ENCODE results near the gene CHAF1B.

Gene CHAF1B

GRCh38 chr21:36429947-36430546 lies 44.9 kb downstream of the CHAF1B start:
- peak; percentile 98 for DNase-seq

DNA sequence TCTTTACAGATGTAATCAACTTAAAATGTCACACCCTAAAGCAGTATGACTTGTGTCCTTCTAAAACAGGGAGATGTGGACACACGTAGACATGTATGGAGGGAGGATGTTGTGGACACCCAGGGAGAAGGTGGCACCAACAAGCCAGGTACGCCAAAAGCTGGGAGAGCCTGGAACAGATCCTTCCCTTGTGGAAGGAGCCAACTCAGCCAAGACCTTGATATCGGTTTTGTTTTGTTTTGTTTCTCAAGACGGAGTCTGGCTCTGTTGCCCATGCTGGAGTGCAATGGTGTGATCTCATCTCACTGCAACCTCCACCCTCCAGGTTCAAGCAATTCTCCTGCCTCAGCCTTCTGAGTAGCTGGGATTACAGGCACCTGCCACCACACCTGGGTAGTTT lies 45.6 kb downstream of the CHAF1B start:
- DNase-seq = no peak

DNA sequence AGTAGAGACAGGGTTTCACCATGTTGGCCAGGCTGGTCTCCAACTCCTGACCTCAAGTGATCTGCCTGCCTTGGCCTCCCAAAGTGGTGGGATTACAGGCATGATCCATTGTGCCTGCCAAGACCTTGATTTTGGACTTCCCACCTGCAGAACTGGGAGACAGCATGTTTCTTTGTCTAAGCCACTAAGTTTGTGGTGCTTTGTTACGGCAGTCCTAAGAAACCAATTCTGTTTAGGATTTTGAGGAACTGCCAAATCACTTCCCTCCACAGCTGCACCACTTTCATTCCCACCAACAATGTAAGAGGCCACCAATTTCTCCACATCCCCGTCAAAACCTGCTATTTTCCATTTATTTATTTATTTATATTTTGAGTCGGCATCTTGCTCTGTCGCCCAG lies 46.1 kb downstream of the CHAF1B start:
- peak; percentile 57 for DNase-seq

DNA sequence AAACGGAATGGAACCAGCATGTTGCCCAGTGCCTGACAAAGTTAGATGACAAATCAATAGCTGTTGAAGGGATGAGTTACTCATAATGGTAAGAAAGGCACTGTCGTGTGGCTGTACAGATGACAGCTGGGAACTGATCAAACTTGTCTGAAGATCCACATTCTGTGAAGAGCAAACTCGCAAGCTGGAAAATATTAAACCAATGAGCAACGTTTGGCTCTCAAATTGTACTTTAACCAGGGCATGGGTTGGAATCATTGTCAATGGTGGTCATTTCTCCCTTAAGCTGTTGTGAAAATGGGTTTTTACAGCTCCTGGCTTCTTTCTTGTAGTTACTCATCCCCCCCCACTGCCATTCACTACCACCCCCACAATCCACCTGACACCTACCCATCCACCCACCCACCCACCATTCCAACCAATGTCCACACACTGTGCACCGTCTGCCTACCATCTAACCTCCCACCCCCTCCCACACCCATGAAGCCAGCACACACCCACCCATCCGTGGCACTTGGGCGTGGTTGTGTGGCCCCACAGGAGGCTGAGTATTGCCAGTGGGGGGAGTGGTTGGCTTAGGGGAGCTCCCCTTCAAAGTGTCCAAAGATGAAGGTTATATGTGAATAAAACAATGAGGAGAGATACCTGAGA lies 48.0 kb downstream of the CHAF1B start:
- no peak for DNase-seq

DNA sequence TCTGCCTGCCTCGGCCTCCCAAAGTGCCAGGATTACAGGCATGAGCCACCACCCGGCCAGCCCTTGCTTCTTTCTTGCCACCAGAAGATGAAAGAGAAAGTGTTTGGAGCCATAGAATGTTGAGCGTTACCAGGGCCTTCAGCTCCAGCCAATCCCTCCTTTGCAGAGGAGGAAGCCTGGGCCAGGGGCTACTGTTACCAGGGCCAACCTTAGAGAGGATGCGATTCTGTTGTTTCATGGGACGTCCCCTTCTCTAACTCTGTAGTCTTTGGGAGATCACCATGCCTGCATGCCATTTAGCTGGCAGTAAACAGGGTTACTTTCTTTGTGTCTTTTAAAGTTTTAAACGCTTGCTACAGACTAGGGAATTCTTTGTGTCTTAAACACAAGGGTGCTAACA lies 49.0 kb downstream of the CHAF1B start:
- DNase-seq = no peak

- DNase-seq = peak; percentile 66
These were observed 51.9 kb downstream of the CHAF1B start for GRCh38 chr21:36436829-36437744.

DNA sequence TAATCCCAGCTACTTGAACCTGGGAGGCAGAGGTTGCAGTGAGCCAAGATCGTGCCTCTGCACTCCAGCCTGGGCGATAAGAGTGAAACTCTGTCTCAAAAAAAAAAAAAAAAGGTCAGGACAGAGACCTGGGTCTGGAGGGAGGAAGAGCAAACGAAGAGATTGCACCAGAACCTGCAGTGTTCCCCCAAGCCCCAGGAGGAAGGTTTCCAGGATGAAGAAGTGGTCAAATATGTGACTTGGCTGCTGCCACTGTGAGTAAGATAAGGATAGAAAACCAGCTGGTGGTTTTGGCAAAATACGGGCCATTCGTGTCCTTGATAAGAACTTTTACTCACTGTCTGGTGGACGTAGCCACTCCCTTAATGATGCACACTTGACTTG lies 52.5 kb downstream of the CHAF1B start:
- DNase-seq = no peak

DNA sequence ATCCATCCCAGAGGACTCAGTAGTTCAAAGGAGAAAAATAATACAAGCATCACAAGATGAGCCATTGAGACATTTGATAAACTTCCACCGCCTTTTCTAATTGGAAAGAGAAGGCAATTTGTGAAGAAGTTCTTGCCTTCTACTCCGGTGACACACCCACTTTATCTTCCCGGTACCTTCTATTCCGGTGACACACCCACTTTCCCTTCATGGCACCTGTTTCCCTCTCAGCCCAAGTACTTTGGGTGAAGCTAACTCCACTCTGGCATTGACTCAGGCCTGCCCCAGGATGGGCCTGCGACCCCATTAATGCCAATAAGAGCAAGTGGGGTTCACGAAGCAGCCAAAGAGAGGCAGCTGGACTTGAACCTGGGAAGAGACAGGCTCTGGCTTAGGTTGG lies 56.5 kb downstream of the CHAF1B start:
- no peak for DNase-seq

- DNase-seq = no peak
These were observed 61.1 kb downstream of the CHAF1B start for GRCh38 chr21:36446301-36446700.

- DNase-seq = no peak
These were observed 65.3 kb downstream of the CHAF1B start for GRCh38 chr21:36450511-36450910.

DNA sequence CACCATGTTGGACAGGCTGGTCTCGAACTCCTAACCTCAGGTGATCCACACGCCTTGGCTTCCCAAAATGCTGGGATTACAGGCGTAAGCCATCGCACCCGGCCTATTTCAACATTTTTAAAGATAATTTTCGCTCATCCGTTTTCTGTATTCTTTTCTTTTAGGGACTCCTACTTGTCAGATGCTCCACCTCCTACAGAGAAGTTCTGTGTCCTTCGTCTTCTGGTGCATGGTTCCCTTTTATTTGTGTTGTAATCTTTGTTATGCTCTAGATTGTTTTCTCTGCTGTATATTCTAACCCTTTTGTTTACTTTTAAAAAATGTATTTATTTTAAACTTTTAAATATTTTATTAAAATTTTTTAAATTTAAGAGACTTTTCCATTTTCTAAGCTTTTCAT lies 66.3 kb downstream of the CHAF1B start:
- no peak for DNase-seq

DNA sequence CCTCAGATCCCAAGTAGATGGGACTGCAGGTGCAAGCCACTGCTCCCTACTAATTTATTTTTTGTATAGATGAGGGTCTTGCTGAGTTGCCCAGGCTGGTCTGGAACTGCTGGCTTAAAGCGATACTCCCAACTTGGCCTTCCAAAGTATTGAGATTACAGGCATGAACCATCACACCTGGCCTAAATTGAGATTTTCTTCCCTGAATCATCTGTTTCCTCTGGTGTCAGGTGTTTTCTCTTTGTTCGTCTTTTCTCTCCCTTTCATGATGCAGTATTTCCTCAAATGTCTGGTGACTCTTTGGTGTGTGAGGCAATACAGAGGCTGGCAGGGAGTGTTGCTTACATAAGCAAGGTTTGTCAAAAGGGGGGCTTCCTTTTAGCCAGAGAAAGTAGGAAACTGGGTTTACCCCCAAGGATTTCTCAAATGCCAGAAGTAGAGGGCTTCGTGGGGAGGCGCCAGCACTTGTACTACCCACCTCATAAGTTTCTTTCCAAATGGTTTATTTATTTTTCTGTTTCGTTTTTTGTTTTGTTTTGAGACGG lies 67.2 kb downstream of the CHAF1B start:
- DNase-seq = peak; percentile 42

GRCh38 chr21:36454093-36454531 lies 68.9 kb downstream of the CHAF1B start:
- DNase-seq = no peak

GRCh38 chr21:36454706-36455105 lies 69.5 kb downstream of the CHAF1B start:
- DNase-seq = no peak

- peak; percentile 77 for DNase-seq
These were observed 71.7 kb downstream of the CHAF1B start for GRCh38 chr21:36456729-36457414.

DNA sequence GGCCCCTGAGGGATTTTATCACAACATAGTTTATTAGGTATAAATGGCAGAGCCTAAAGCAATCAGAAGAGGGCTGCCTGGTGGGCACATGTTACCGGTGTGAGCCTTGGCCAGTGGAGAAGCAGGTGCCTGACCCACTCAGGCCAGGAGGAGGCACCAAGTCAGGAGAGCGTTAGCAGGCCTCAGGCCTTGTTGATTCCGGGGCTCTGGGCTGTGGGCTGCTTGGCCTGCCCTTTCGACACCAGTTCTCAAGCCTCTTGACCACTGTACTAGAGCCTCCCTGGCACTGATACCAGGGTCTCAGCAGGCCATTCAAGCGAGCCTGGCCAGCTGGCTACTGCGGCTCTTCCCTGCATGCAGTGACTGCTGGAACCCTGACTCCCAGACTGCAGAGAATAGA lies 73.9 kb downstream of the CHAF1B start:
- DNase-seq = no peak

GRCh38 chr21:36460866-36461265 lies 75.7 kb downstream of the CHAF1B start:
- DNase-seq = no peak

GRCh38 chr21:36461277-36461917 lies 76.2 kb downstream of the CHAF1B start:
- DNase-seq = no peak

GRCh38 chr21:36461918-36462486 lies 76.8 kb downstream of the CHAF1B start:
- no peak for DNase-seq

GRCh38 chr21:36463204-36463603 lies 78.0 kb downstream of the CHAF1B start:
- DNase-seq = no peak

DNA sequence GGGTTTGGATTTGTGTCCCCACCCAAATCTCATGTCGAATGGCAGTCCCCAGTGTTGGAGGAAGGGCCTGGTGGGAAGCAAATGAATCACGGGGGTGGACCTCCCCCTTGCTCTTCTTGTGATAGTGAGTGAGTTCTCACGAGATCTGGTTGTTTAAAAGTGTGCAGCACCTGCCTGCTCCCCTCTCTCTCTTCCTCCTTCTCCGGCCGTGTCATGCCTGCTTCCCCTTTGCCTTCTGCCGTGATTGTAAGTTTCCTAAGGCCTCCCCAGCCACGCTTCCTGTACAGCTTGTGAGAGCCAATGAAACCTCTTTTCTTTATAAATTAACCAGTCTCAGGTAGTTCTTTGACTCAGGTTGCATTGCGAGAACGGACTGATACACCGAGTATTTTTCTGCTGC lies 78.8 kb downstream of the CHAF1B start:
- no peak for DNase-seq

DNA sequence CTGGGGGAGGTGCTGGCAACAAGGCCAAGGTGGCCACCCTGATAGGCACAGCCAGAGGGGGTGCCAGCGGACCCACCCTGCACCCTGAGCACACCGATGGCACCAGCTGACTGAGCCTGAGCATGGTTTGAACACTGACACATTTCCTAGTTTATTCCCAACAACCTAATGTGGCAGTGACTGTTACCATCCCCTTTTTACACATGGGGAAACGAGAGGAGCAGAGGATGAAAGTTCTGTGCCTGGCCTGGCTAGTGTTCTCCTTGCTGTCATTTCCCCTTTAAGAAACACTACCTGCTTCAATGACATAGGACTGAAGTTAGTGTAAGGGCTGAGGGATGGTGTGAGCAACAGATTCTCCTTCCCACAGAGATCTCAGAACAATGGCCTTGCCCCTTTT lies 79.4 kb downstream of the CHAF1B start:
- DNase-seq = no peak

Data from suppressor macrophage treated with lipopolysaccharide for 4 hours (primary cell).